PC-9 (cell line): Measurements from ENCODE around the gene SNX33. TPM values are rescaled to one million over a fixed set of nuclear protein-coding genes. Genes with fewer than 3 reads are reported as not detected.

Source experiments
- BruUV-seq: library from RNA; stranded (reverse); fragments of 400-500 nt; replicated peaks from 2 replicates; lab custom pipeline; 2021; lab: Mats Ljungman, UMichigan
- CTCF ChIA-PET: fragments of 300-600 bp; sonication (Branson Sonifier 250); formaldehyde crosslinking; loops from one replicate; lab custom pipeline; 2022; ENCODE audit warnings: antibody characterized with exemption; lab: Charles Lee
- POLR2A ChIA-PET: fragments of 300-600 bp; sonication (Branson Sonifier 250); formaldehyde crosslinking; loops from one replicate; lab custom pipeline; 2022; ENCODE audit warnings: antibody characterized with exemption; ENCODE audit not compliant: unreplicated experiment; lab: Charles Lee
- DNase-seq, 2 experiments: peaks; one replicate each; pipeline versions ENCODE4 v3.0.0 to v3.0.0-alpha.2; 2015 to 2022; ENCODE audit warnings: mixed read lengths in 1 of 2
- H2AFZ ChIP-seq: fragments of 200-600 bp; sonication (generic); 2 replicates; pipeline ENCODE4 v1.8.1; 2017; ENCODE audit warnings: antibody characterized with exemption
- H3F3A ChIP-seq: fragments of 200-600 bp; sonication (generic); 2 replicates; pipeline ENCODE4 v1.8.1; 2017; ENCODE audit warnings: antibody characterized with exemption, mild to moderate bottlenecking, low read depth; ENCODE audit not compliant: insufficient read depth
- H3K27ac ChIP-seq: fragments of 200-600 bp; sonication (generic); 2 replicates; pipeline ENCODE4 v1.6.1; 2016; ENCODE audit warnings: mixed run types
- H3K27me3 ChIP-seq: fragments of 200-600 bp; sonication (generic); 2 replicates; pipeline ENCODE4 v1.6.1; 2016; ENCODE audit warnings: low read depth, mixed run types; ENCODE audit not compliant: insufficient read depth
- H3K36me3 ChIP-seq: fragments of 200-600 bp; sonication (generic); 2 replicates; pipeline ENCODE4 v1.6.1; 2016; ENCODE audit warnings: low read depth, mixed run types
- H3K4me1 ChIP-seq: fragments of 200-600 bp; sonication (generic); replicated peaks from 2 replicates; pipeline ENCODE4 v1.6.1; 2016; ENCODE audit warnings: mixed run types; ENCODE audit not compliant: insufficient read depth
- H3K4me2 ChIP-seq: fragments of 200-600 bp; sonication (generic); 2 replicates; pipeline ENCODE4 v1.6.1; 2017; ENCODE audit warnings: mixed run types
- H3K4me3 ChIP-seq: fragments of 200-600 bp; sonication (generic); 2 replicates; pipeline ENCODE4 v1.6.1; 2016; ENCODE audit warnings: mixed run types
- H3K79me2 ChIP-seq: fragments of 200-600 bp; sonication (generic); 2 replicates; pipeline ENCODE4 v1.6.1; 2017; ENCODE audit warnings: low read depth, mixed run types
- H3K9me2 ChIP-seq: fragments of 200-600 bp; sonication (generic); 2 replicates; pipeline ENCODE4 v1.8.1; 2017; ENCODE audit warnings: mild to moderate bottlenecking; ENCODE audit not compliant: insufficient read depth
- H3K9me3 ChIP-seq: fragments of 200-600 bp; sonication (generic); 2 replicates; pipeline ENCODE4 v1.8.1; 2016; ENCODE audit warnings: low read depth; ENCODE audit not compliant: insufficient read depth
- H4K20me1 ChIP-seq: fragments of 200-600 bp; sonication (generic); 2 replicates; pipeline ENCODE4 v1.8.1; 2017; ENCODE audit not compliant: insufficient read depth
- CTCF ChIP-seq: fragments of 200-600 bp; sonication (generic); conservative IDR thresholded peaks from 2 replicates; pipeline ENCODE4 v1.6.1; 2017; ENCODE audit warnings: mixed run types, antibody characterized with exemption, mild to moderate bottlenecking, moderate library complexity
- EZH2 ChIP-seq: fragments of 200-600 bp; sonication (generic); IDR thresholded peaks from 2 replicates; pipeline ENCODE4 v1.8.0; 2017; ENCODE audit warnings: antibody characterized with exemption, low read depth
- intact Hi-C: fragments of 100-400 bp; cut with micrococcal nuclease; formaldehyde crosslinking; loops from one replicate; pipeline ENCODE4 v1.10.0; 2022; ENCODE audit not compliant: unreplicated experiment
- total RNA-seq: library from RNA; stranded (reverse); gene quantifications from 2 replicates; pipeline ENCODE4 v1.2.3, GENCODE V29; 2021

The SNX33 gene
- total RNA-seq, 1 experiment from 2014 or later, result 27.8 TPM

- 0 out of 2 replicates have a peak, but pooled peaks cover 7% of the 10 kb centered on the region for H3K36me3 ChIP-seq
- intact Hi-C loops, result no loop called here
- no peak for TF ChIP-seq CTCF
- TF ChIP-seq EZH2, result no peak
- POLR2A ChIA-PET, result no interaction called here
- no peak for DNase-seq
- H3K4me3 ChIP-seq, result no peak overlapping the region
- 0 out of 2 replicates have a peak overlapping the region, but pooled peaks have one; percentile 96 for H3K4me2 ChIP-seq
- peaks cover 78% of the 10 kb centered on the region for H3K79me2 ChIP-seq
- no peak overlapping the region for H2AFZ ChIP-seq
- H3K9me3 ChIP-seq, result no peaks in the 10 kb centered on the region
- H4K20me1 ChIP-seq, result peaks cover 30% of the 10 kb centered on the region
- H3K9me2 ChIP-seq, result no peaks in the 10 kb centered on the region
- H3K27ac ChIP-seq, result no peak overlapping the region
- H3K27me3 ChIP-seq, result no peaks in the 10 kb centered on the region
- H3F3A ChIP-seq, result peaks cover 14% of the 10 kb centered on the region
- no TSS peak for BruUV-seq
- CTCF ChIA-PET, result no interaction called here
- H3K4me1 ChIP-seq, result peaks cover 61% of the 10 kb centered on the region
Measured at GRCh38 chr15:75653347-75653913, 5.7 kb downstream of the SNX33 start.

- no TSS peak for BruUV-seq
- peaks cover 53% of the 10 kb centered on the region for H3K4me1 ChIP-seq
Measured at GRCh38 chr15:75654201-75654907, 6.6 kb downstream of the SNX33 start.

GRCh38 chr15:75655931-75656330, 8.2 kb downstream of the SNX33 start:
- Histone ChIP-seq H3K36me3 (0 out of 2 replicates have a peak, but pooled peaks cover 7% of the 10 kb centered on the region), H2AFZ (no peak overlapping the region), H3K4me2 (no peak overlapping the region), H3F3A (peaks cover 26% of the 10 kb centered on the region), H3K79me2 (peaks cover 53% of the 10 kb centered on the region), H3K4me3 (no peak overlapping the region), H3K4me1 (peaks cover 46% of the 10 kb centered on the region), H4K20me1 (peaks cover 27% of the 10 kb centered on the region), H3K27ac (no peak overlapping the region), H3K27me3 (no peaks in the 10 kb centered on the region), H3K9me3 (no peaks in the 10 kb centered on the region), H3K9me2 (no peaks in the 10 kb centered on the region)
- no TSS peak for BruUV-seq
- DNase-seq, result no peak
- CTCF ChIA-PET, result no interaction called here
- POLR2A ChIA-PET, result no interaction called here
- intact Hi-C loops, result no loop called here
- no peak for TF ChIP-seq CTCF
- TF ChIP-seq EZH2, result no peak

More at GRCh38 chr15:75654201-75654907, 6.6 kb downstream of the SNX33 start:
- CTCF ChIA-PET, result interaction anchor here (0.6 kb wide), 1 partner anchor 18 kb away, joined by 8 read pairs; no protein-coding TSS in a partner anchor
- H3K9me2 ChIP-seq, result no peaks in the 10 kb centered on the region
- peaks cover 69% of the 10 kb centered on the region for H3K79me2 ChIP-seq
- no peak overlapping the region for H3K27ac ChIP-seq
- H3K4me3 ChIP-seq, result no peak overlapping the region
- peaks cover 30% of the 10 kb centered on the region for H4K20me1 ChIP-seq
- DNase-seq, result no peak
- 0 out of 2 replicates have a peak overlapping the region, but pooled peaks have one; percentile 13 for H3K4me2 ChIP-seq
- H3K9me3 ChIP-seq, result no peaks in the 10 kb centered on the region
- 0 out of 2 replicates have a peak, but pooled peaks cover 7% of the 10 kb centered on the region for H3K36me3 ChIP-seq
- intact Hi-C loops, result no loop called here
- no peak overlapping the region for H2AFZ ChIP-seq
- no peaks in the 10 kb centered on the region for H3K27me3 ChIP-seq
- TF ChIP-seq CTCF (no peak), EZH2 (no peak)
- POLR2A ChIA-PET, result no interaction called here
- H3F3A ChIP-seq, result peaks cover 13% of the 10 kb centered on the region
